Astrocyte (in vitro differentiated cells and primary cell): ENCODE data around the gene DISC1. TPM values are rescaled to one million over a fixed set of nuclear protein-coding genes. Genes with fewer than 3 reads are reported as not detected.

ENCODE experiments used
- DNase-seq: peaks from one replicate; pipeline ENCODE4 v3.0.0-alpha.2; 2010; ENCODE audit warnings: low read depth
- FAIRE-seq: peaks from 2 replicates; lab custom pipeline; 2011; peaks lifted over from hg19 to GRCh38; lab: Jason Lieb, UNC
- H2AFZ ChIP-seq: 2 replicates; pipeline ENCODE4 v1.6.0; 2012; ENCODE audit warnings: low read depth, low read length, inconsistent platforms
- H3K27ac ChIP-seq: 2 replicates; pipeline ENCODE4 v1.5.1; 2011; ENCODE audit warnings: low read depth, low read length, inconsistent platforms
- H3K27me3 ChIP-seq: 2 replicates; pipeline ENCODE4 v1.6.0; 2011; ENCODE audit warnings: low read length, inconsistent platforms; ENCODE audit not compliant: insufficient read depth
- H3K36me3 ChIP-seq: 2 replicates; pipeline ENCODE4 v1.5.1; 2011; ENCODE audit warnings: low read length, inconsistent platforms; ENCODE audit not compliant: insufficient read depth
- H3K4me1 ChIP-seq: 2 replicates; pipeline ENCODE4 v1.5.1; 2011; ENCODE audit warnings: low read length, inconsistent platforms; ENCODE audit not compliant: insufficient read depth
- H3K4me2 ChIP-seq: 2 replicates; pipeline ENCODE4 v1.6.0; 2012; ENCODE audit warnings: low read length, inconsistent platforms
- H3K4me3 ChIP-seq: 2 replicates; pipeline ENCODE4 v1.5.1; 2011; ENCODE audit warnings: low read depth, mild to moderate bottlenecking, low read length, inconsistent platforms; ENCODE audit not compliant: insufficient read depth
- H3K79me2 ChIP-seq: 2 replicates; pipeline ENCODE4 v1.6.0; 2012; ENCODE audit warnings: mild to moderate bottlenecking, low read length, inconsistent platforms; ENCODE audit not compliant: insufficient read depth
- H3K9ac ChIP-seq: 2 replicates; pipeline ENCODE4 v1.6.0; 2012; ENCODE audit warnings: mild to moderate bottlenecking, low read length, inconsistent platforms
- H3K9me3 ChIP-seq: 2 replicates; pipeline ENCODE4 v1.5.1; 2012; ENCODE audit warnings: low read depth, mild to moderate bottlenecking, low read length, inconsistent platforms; ENCODE audit not compliant: insufficient read depth
- H4K20me1 ChIP-seq: 2 replicates; pipeline ENCODE4 v1.6.0; 2012; ENCODE audit warnings: low read length, inconsistent platforms; ENCODE audit not compliant: insufficient read depth
- H3K27ac Mint-ChIP-seq: one replicate; pipeline ENCODE4 v1.8.0; 2021; ENCODE audit warnings: mild to moderate bottlenecking, mixed read lengths; ENCODE audit not compliant: unreplicated experiment
- H3K27me3 Mint-ChIP-seq: one replicate; pipeline ENCODE4 v1.8.0; 2021; ENCODE audit warnings: low read depth, mixed read lengths; ENCODE audit not compliant: unreplicated experiment
- H3K36me3 Mint-ChIP-seq: one replicate; pipeline ENCODE4 v1.8.0; 2021; ENCODE audit warnings: low read depth, mixed read lengths; ENCODE audit not compliant: unreplicated experiment
- H3K4me1 Mint-ChIP-seq: one replicate; pipeline ENCODE4 v1.8.0; 2021; ENCODE audit warnings: low read depth, mixed read lengths; ENCODE audit not compliant: unreplicated experiment
- H3K4me3 Mint-ChIP-seq: one replicate; pipeline ENCODE4 v1.8.0; 2021; ENCODE audit warnings: mild to moderate bottlenecking, moderate library complexity, mixed read lengths; ENCODE audit not compliant: unreplicated experiment
- H3K9me3 Mint-ChIP-seq: one replicate; pipeline ENCODE4 v1.8.0; 2021; ENCODE audit warnings: mild to moderate bottlenecking, mixed read lengths; ENCODE audit not compliant: unreplicated experiment
- CTCF ChIP-seq: IDR thresholded peaks from 2 replicates; pipeline ENCODE4 v1.5.1; 2011; ENCODE audit warnings: low read depth, mild to moderate bottlenecking, inconsistent platforms, low read length, moderate library complexity; ENCODE audit not compliant: insufficient read depth
- EZH2 ChIP-seq: IDR thresholded peaks from 2 replicates; pipeline ENCODE4 v1.6.1; 2012; ENCODE audit warnings: mild to moderate bottlenecking, low read length, inconsistent platforms; ENCODE audit not compliant: insufficient read depth
- total RNA-seq: library from RNA; stranded (reverse); gene quantifications from 2 replicates; pipeline ENCODE4 v1.2.1, GENCODE V29; 2021

DISC1 gene
- total RNA-seq, 1 donor from 2014 or later: 9.1 TPM

- no peaks in the 10 kb centered on the region for H3K36me3 ChIP-seq
- H3K4me3 ChIP-seq: no peak overlapping the region
- peaks cover 14% of the 10 kb centered on the region for H3K4me1 ChIP-seq
- Mint-ChIP-seq H3K4me1 (peaks cover 13% of the 10 kb centered on the region), H3K27me3 (no peaks in the 10 kb centered on the region), H3K27ac (no peak overlapping the region), H3K36me3 (peaks cover 3% of the 10 kb centered on the region), H3K4me3 (no peak overlapping the region), H3K9me3 (no peaks in the 10 kb centered on the region)
- H3K4me2 ChIP-seq: no peak overlapping the region
- no peaks in the 10 kb centered on the region for H4K20me1 ChIP-seq
- no peaks in the 10 kb centered on the region for H3K9me3 ChIP-seq
- FAIRE-seq: no peak
- no peaks in the 10 kb centered on the region for H3K27me3 ChIP-seq
- no peaks in the 10 kb centered on the region for H3K79me2 ChIP-seq
- no peak for TF ChIP-seq EZH2
- no peak for TF ChIP-seq CTCF
- DNase-seq: no peak
- H3K27ac ChIP-seq: no peak overlapping the region
- no peak overlapping the region for H2AFZ ChIP-seq
- H3K9ac ChIP-seq: no peak overlapping the region
Observed at GRCh38 chr1:231882790-231883189, 256.2 kb downstream of the DISC1 start.

- Mint-ChIP-seq H3K4me1 (peaks cover 13% of the 10 kb centered on the region), H3K27me3 (no peaks in the 10 kb centered on the region), H3K36me3 (no peaks in the 10 kb centered on the region), H3K4me3 (no peak overlapping the region), H3K9me3 (no peaks in the 10 kb centered on the region), H3K27ac (no peak overlapping the region)
- Histone ChIP-seq H3K79me2 (no peaks in the 10 kb centered on the region), H3K9me3 (no peaks in the 10 kb centered on the region), H2AFZ (no peak overlapping the region), H4K20me1 (no peaks in the 10 kb centered on the region), H3K27me3 (no peaks in the 10 kb centered on the region), H3K36me3 (no peaks in the 10 kb centered on the region), H3K27ac (no peak overlapping the region), H3K4me2 (no peak overlapping the region), H3K4me1 (peaks cover 14% of the 10 kb centered on the region), H3K9ac (no peak overlapping the region), H3K4me3 (no peak overlapping the region)
- FAIRE-seq (no peak), DNase-seq (no peak)
- TF ChIP-seq CTCF (no peak), EZH2 (no peak)
Observed at GRCh38 chr1:231883382-231883781, 256.8 kb downstream of the DISC1 start.

- Histone ChIP-seq H3K79me2 (no peaks in the 10 kb centered on the region), H3K27me3 (no peaks in the 10 kb centered on the region), H2AFZ (no peak overlapping the region), H3K9ac (peak overlapping the region; percentile 66), H3K9me3 (no peaks in the 10 kb centered on the region), H3K36me3 (no peaks in the 10 kb centered on the region), H3K4me3 (peak overlapping the region; percentile 11), H3K4me2 (peak overlapping the region; percentile 73), H3K27ac (peak overlapping the region; percentile 80), H3K4me1 (peaks cover 14% of the 10 kb centered on the region), H4K20me1 (no peaks in the 10 kb centered on the region)
- Mint-ChIP-seq H3K27ac (peak overlapping the region; percentile 69), H3K9me3 (no peaks in the 10 kb centered on the region), H3K27me3 (no peaks in the 10 kb centered on the region), H3K4me1 (peaks cover 13% of the 10 kb centered on the region), H3K4me3 (no peak overlapping the region), H3K36me3 (no peaks in the 10 kb centered on the region)
- DNase-seq (peak; percentile 84), FAIRE-seq (peak; percentile 84)
- TF ChIP-seq CTCF: no peak
- no peak for TF ChIP-seq EZH2
Observed at GRCh38 chr1:231885209-231885854, 258.7 kb downstream of the DISC1 start.
